SK-N-MC (cell line): ENCODE data around the gene PFN3.

Source experiments
- FOXP2 ChIP-seq: optimal IDR thresholded peaks from 2 replicates; pipeline ENCODE3; 2011; ENCODE audit warnings: mild to moderate bottlenecking, moderate library complexity; ENCODE audit not compliant: insufficient read depth; ENCODE audit errors: extremely low read length, control extremely low read depth
- POLR2AphosphoS5 ChIP-seq: IDR thresholded peaks from 2 replicates; pipeline ENCODE4 v1.6.1; 2012; ENCODE audit warnings: mild to moderate bottlenecking, low read depth, low read length, borderline replicate concordance

DNA sequence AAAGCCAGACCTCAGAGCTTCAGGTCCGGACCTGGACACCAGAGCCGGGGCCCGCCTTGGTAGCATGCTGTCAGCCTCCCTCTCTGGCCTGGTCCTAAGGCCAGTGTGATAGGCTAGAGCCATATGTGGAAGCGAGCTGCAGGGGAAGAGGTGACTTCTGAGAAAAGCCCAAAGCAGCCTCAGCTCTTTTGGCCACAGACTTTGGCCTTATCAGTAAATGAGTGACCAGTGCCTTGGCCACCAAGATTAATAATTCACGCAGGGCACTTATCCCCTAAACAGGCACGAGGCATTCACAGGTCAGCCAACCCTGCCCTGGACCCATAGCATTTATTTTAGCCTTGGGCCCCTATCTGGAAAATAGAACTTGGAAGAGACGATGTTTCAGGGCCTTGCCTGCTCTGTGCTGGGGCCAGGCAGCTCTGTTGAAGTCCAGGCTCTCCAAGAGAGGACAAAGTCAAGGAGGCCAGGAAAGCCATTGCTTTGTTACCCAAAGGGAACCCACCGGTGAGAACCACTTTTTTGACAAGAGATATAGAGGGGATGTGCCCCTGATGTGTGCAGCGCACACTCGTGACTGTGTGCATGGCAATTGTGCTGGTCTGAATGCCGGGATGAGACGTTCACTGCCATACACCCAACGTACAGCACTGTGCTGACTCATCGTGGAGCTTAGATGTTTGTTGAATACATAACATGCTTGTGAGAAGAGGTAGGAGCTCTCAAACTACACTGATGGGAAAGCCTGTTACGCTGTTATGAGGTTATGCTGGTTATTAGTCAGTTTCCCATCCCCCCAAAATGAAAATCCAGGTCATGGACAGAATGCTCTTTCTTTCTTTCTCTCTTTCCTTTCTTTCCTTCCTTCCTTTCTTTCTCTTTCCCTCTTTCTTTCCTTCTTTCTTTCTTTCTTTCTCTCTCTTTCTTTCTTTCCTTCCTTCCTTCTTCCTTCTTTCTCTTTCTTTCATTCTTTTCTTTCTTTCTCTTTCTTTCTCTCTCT is 21.3 kb downstream of the PFN3 start:
- TF ChIP-seq FOXP2 (no peak), POLR2AphosphoS5 (no peak)
